Peyer's patch (tissue), 4 donors: ENCODE results near the gene KDM4C. TPM values are rescaled to one million over a fixed set of nuclear protein-coding genes. Genes with fewer than 3 reads are reported as not detected.

ENCODE experiments used
- DNase-seq, 3 donors: peaks; one replicate each; pipeline ENCODE4 v3.0.0-alpha.2; 2017 to 2019
- H3K27ac ChIP-seq, 4 donors: fragments of 200-600 bp; sonication (generic); one replicate each; pipeline ENCODE4 v1.5.1; 2016 to 2019
- H3K27me3 ChIP-seq, 2 donors: fragments of 200-600 bp; sonication (generic); one replicate each; pipeline ENCODE4 v1.5.1; 2019
- H3K36me3 ChIP-seq, 3 donors: fragments of 200-600 bp; sonication (generic); one replicate each; pipeline ENCODE4 v1.5.1; 2016 to 2019
- H3K4me1 ChIP-seq, 4 donors: fragments of 200-600 bp; sonication (generic); one replicate each; pipeline ENCODE4 v1.5.1; 2016 to 2019
- H3K4me3 ChIP-seq, 4 donors: fragments of 200-600 bp; sonication (generic); 1 replicate in 3 of 4; 2 replicates in 1 of 4; pipeline ENCODE4 v1.5.1; 2016 to 2019; ENCODE audit warnings: mild to moderate bottlenecking in 1 of 4
- H3K9me3 ChIP-seq, 4 donors: fragments of 200-600 bp; sonication (generic); one replicate each; pipeline ENCODE4 v1.5.1; 2016 to 2019; ENCODE audit warnings: mild to moderate bottlenecking in 1 of 4
- CTCF ChIP-seq, 6 experiments: fragments of 450-650 bp in 4 of 6; fragments of 200-600 bp in 2 of 6; sonication (generic) in 1 of 6; IDR thresholded peaks; one replicate each; pipeline ENCODE4 v1.5.1; 2017 to 2019; ENCODE audit warnings: antibody characterized with exemption in 6 of 6, mild to moderate bottlenecking in 3 of 6, moderate library complexity in 1 of 6
- POLR2A ChIP-seq, 2 donors: fragments of 450-650 bp; IDR thresholded peaks; one replicate each; pipeline ENCODE4 v1.5.1; 2017; ENCODE audit warnings: antibody characterized with exemption in 2 of 2, mild to moderate bottlenecking in 2 of 2, moderate library complexity in 2 of 2
- total RNA-seq, 4 donors: library from RNA; depleted of rRNA; stranded (reverse); fragments of >200 nt; gene quantifications; one replicate each; pipeline ENCODE4 v1.1.0, GENCODE V29; 2016

KDM4C gene
- total RNA-seq, 4 donors from 2014 or later, result 90.7 to 125 (median 107) TPM

GRCh38 chr9:7097785-7098752 lies 340.3 kb downstream of the KDM4C start:
- TF ChIP-seq POLR2A (IDR thresholded peaks at IDR 0.05) (no peak), CTCF (IDR thresholded peaks at IDR 0.05) (no peak)
- Histone ChIP-seq H3K36me3 (peaks cover 0 to 6% (median 0%) of the 10 kb centered on the region in 3 donors), H3K4me3 (no peak overlapping the region), H3K4me1 (no peaks in the 10 kb centered on the region), H3K27me3 (no peaks in the 10 kb centered on the region), H3K27ac (no peak overlapping the region), H3K9me3 (no peaks in the 10 kb centered on the region)
- DNase-seq, result no peak

- DNase-seq, result no peak
- no peaks in the 10 kb centered on the region for H3K9me3 ChIP-seq
- H3K4me3 ChIP-seq, result no peak overlapping the region
- H3K4me1 ChIP-seq, result no peaks in the 10 kb centered on the region
- H3K36me3 ChIP-seq, result peaks cover 0 to 32% (median 0%) of the 10 kb centered on the region in 3 donors
- no peak overlapping the region for H3K27ac ChIP-seq
- TF ChIP-seq CTCF (IDR thresholded peaks at IDR 0.05) (no peak), POLR2A (IDR thresholded peaks at IDR 0.05) (no peak)
- no peaks in the 10 kb centered on the region for H3K27me3 ChIP-seq
Measured at GRCh38 chr9:7103367-7103766, 345.6 kb downstream of the KDM4C start.

- peaks cover 0 to 35% (median 0%) of the 10 kb centered on the region in 3 donors for H3K36me3 ChIP-seq
- H3K4me3 ChIP-seq, result no peak overlapping the region
- no peak for DNase-seq
- H3K9me3 ChIP-seq, result no peaks in the 10 kb centered on the region
- H3K27ac ChIP-seq, result no peak overlapping the region
- H3K27me3 ChIP-seq, result no peaks in the 10 kb centered on the region
- no peaks in the 10 kb centered on the region for H3K4me1 ChIP-seq
- TF ChIP-seq POLR2A (IDR thresholded peaks at IDR 0.05), result no peak
- no peak for TF ChIP-seq CTCF (IDR thresholded peaks at IDR 0.05)
Measured at GRCh38 chr9:7103771-7104170, 346.0 kb downstream of the KDM4C start.

- Histone ChIP-seq H3K9me3 (no peaks in the 10 kb centered on the region), H3K27me3 (no peaks in the 10 kb centered on the region), H3K27ac (no peak overlapping the region), H3K4me1 (no peaks in the 10 kb centered on the region), H3K36me3 (peaks cover 0 to 34% (median 0%) of the 10 kb centered on the region in 3 donors), H3K4me3 (no peak overlapping the region)
- TF ChIP-seq CTCF (IDR thresholded peaks at IDR 0.05), result no peak
- no peak for TF ChIP-seq POLR2A (IDR thresholded peaks at IDR 0.05)
- no peak for DNase-seq
Measured at GRCh38 chr9:7104625-7105024, 346.9 kb downstream of the KDM4C start.

- Histone ChIP-seq H3K27me3 (no peaks in the 10 kb centered on the region), H3K27ac (no peak overlapping the region), H3K9me3 (no peaks in the 10 kb centered on the region), H3K4me1 (no peaks in the 10 kb centered on the region), H3K4me3 (no peak overlapping the region), H3K36me3 (peaks cover 0 to 29% (median 0%) of the 10 kb centered on the region in 3 donors)
- TF ChIP-seq CTCF (IDR thresholded peaks at IDR 0.05) (no peak), POLR2A (IDR thresholded peaks at IDR 0.05) (no peak)
- no peak for DNase-seq
Measured at GRCh38 chr9:7105095-7105494, 347.3 kb downstream of the KDM4C start.
